GM23338 (cell line): ENCODE measurements around the gene PPP1R2. TPM values are rescaled to one million over a fixed set of nuclear protein-coding genes. Genes with fewer than 3 reads are reported as not detected.

Source experiments
- ATAC-seq: fragments of 200-7000 bp; cut with Tn5 transposase; 3 replicates; pipeline ENCODE4 v1.9.1; 2020
- DNase-seq: peaks from one replicate; pipeline ENCODE4 v3.0.0-alpha.2; 2015; ENCODE audit warnings: low spot score
- H2AFZ ChIP-seq: fragments of 200-600 bp; sonication (generic); 2 replicates; pipeline ENCODE4 v1.8.0; 2016; ENCODE audit warnings: antibody characterized with exemption, mild to moderate bottlenecking, moderate library complexity
- H3F3A ChIP-seq: fragments of 200-600 bp; sonication (generic); replicated peaks from 2 replicates; pipeline ENCODE4 v1.8.0; 2017; ENCODE audit warnings: antibody characterized with exemption, mixed run types, low read depth
- H3K27ac ChIP-seq: fragments of 200-600 bp; sonication (generic); 2 replicates; pipeline ENCODE4 v1.6.1; 2016; ENCODE audit warnings: low read depth
- H3K27me3 ChIP-seq: fragments of 200-600 bp; sonication (generic); 2 replicates; pipeline ENCODE4 v1.8.0; 2016; ENCODE audit warnings: mild to moderate bottlenecking, mixed run types, moderate library complexity; ENCODE audit not compliant: insufficient read depth
- H3K36me3 ChIP-seq: fragments of 200-600 bp; sonication (generic); 2 replicates; pipeline ENCODE4 v1.8.0; 2016; ENCODE audit warnings: mild to moderate bottlenecking; ENCODE audit not compliant: insufficient read depth
- H3K4me1 ChIP-seq: fragments of 200-600 bp; sonication (generic); 2 replicates; pipeline ENCODE4 v1.8.0; 2016; ENCODE audit warnings: mild to moderate bottlenecking, moderate library complexity; ENCODE audit not compliant: insufficient read depth
- H3K4me2 ChIP-seq: fragments of 200-600 bp; sonication (generic); 2 replicates; pipeline ENCODE4 v1.7.1; 2017; ENCODE audit warnings: mixed run types
- H3K4me3 ChIP-seq: fragments of 200-600 bp; sonication (generic); 2 replicates; pipeline ENCODE4 v1.6.1; 2016; ENCODE audit warnings: mixed run types
- H3K79me2 ChIP-seq: fragments of 200-600 bp; sonication (generic); replicated peaks from 2 replicates; pipeline ENCODE4 v1.8.0; 2017; ENCODE audit warnings: mild to moderate bottlenecking; ENCODE audit not compliant: insufficient read depth
- H3K9me2 ChIP-seq: fragments of 200-600 bp; sonication (generic); 2 replicates; pipeline ENCODE4 v1.8.0; 2017; ENCODE audit not compliant: insufficient read depth
- H4K20me1 ChIP-seq: fragments of 200-600 bp; sonication (generic); replicated peaks from 2 replicates; pipeline ENCODE4 v1.8.0; 2017; ENCODE audit warnings: mild to moderate bottlenecking; ENCODE audit not compliant: insufficient read depth
- H3K27ac Mint-ChIP-seq: 2 replicates; pipeline ENCODE4 v1.8.0; 2020; ENCODE audit warnings: inconsistent platforms, mild to moderate bottlenecking, moderate library complexity, mixed read lengths
- H3K27me3 Mint-ChIP-seq: 3 replicates; pipeline ENCODE4 v1.8.0; 2022; ENCODE audit warnings: low read depth, mild to moderate bottlenecking, moderate library complexity, mixed read lengths, inconsistent platforms; ENCODE audit not compliant: insufficient read depth, poor library complexity
- H3K36me3 Mint-ChIP-seq: 3 replicates; pipeline ENCODE4 v1.8.0; 2021; ENCODE audit warnings: low read depth, mild to moderate bottlenecking, inconsistent platforms, moderate library complexity, mixed read lengths
- H3K4me1 Mint-ChIP-seq: 3 replicates; pipeline ENCODE4 v1.8.0; 2020; ENCODE audit warnings: mild to moderate bottlenecking, inconsistent platforms, mixed read lengths
- H3K4me3 Mint-ChIP-seq: 3 replicates; pipeline ENCODE4 v1.8.0; 2021; ENCODE audit warnings: moderate library complexity, mild to moderate bottlenecking, inconsistent platforms, mixed read lengths
- H3K9me3 Mint-ChIP-seq: 3 replicates; pipeline ENCODE4 v1.8.0; 2020; ENCODE audit warnings: moderate library complexity, mild to moderate bottlenecking, inconsistent platforms, mixed read lengths
- CREB1 ChIP-seq: fragments of 250-450 bp; sonication (Bioruptor Pico); IDR thresholded peaks from 2 replicates; pipeline ENCODE4 v1.5.0; 2020; ENCODE audit warnings: low read depth, mild to moderate bottlenecking, moderate library complexity
- EZH2 ChIP-seq: fragments of 200-600 bp; sonication (generic); IDR thresholded peaks from one replicate; pipeline ENCODE4 v1.8.0; 2017; ENCODE audit warnings: antibody characterized with exemption, mild to moderate bottlenecking, low read depth; ENCODE audit not compliant: unreplicated experiment
- EZH2phosphoT487 ChIP-seq: fragments of 200-600 bp; sonication (generic); IDR thresholded peaks from one replicate; pipeline ENCODE4 v1.8.1; 2018; ENCODE audit warnings: antibody characterized with exemption; ENCODE audit not compliant: unreplicated experiment
- NANOG ChIP-seq: IDR thresholded peaks from 2 replicates; pipeline ENCODE4 v1.6.1; 2016; ENCODE audit warnings: antibody characterized with exemption, borderline replicate concordance
- POLR2AphosphoS5 ChIP-seq: IDR thresholded peaks from 2 replicates; pipeline ENCODE4 v1.6.1; 2016; ENCODE audit warnings: antibody characterized with exemption, low read depth
- STAT1 ChIP-seq: IDR thresholded peaks from one replicate; pipeline ENCODE4 v1.6.1; 2016; ENCODE audit warnings: antibody characterized with exemption; ENCODE audit not compliant: unreplicated experiment
- ZNF331 ChIP-seq: fragments of 250-450 bp; sonication (Bioruptor Pico); IDR thresholded peaks from 2 replicates; pipeline ENCODE4 v1.5.0; 2020; ENCODE audit warnings: low read depth, mild to moderate bottlenecking, moderate library complexity
- polyA plus RNA-seq: library from polyadenylated mRNA; unstranded; fragments of >200 nt; fragmentation: Nextera tagmentation; extraction: Ambion mirVana; gene quantifications from 2 replicates; pipeline ENCODE4 v1.2.1, GENCODE V29; 2016
- total RNA-seq: library from RNA; depleted of rRNA; stranded (reverse); fragments of >200 nt; shearing (Covaris generic); gene quantifications from 2 replicates; pipeline ENCODE4 v1.2.3, GENCODE V29; 2014
- TF ChIP-seq, protein P1 (sequence below): fragments of 250-450 bp; sonication (Bioruptor Pico); IDR thresholded peaks from 2 replicates; pipeline ENCODE4 v1.5.0; 2020; ENCODE audit warnings: mild to moderate bottlenecking, moderate library complexity

The PPP1R2 gene
- total and polyA plus RNA-seq, 2 experiments from 2014 or later: 45.9 to 46.8 TPM

DNA sequence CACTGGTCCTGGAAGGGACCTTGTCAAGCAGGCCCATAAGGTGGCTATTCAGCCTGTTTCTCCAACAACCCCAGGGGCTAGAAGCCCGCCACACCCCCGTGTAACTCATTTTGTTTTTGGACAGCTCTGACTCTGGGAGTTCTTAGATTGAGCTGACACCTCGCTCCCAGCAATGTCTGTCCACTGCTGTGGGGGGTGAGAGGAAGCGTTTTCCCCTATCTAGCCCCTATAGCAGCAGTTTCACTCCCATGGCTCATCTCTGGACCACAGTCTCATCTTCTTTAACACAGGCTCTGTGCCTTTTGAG lies 1.1 kb upstream of the PPP1R2 start:
- Mint-ChIP-seq H3K36me3 (no peaks in the 10 kb centered on the region), H3K27me3 (peaks cover 11% of the 10 kb centered on the region), H3K9me3 (no peaks in the 10 kb centered on the region), H3K27ac (no peak overlapping the region), H3K4me1 (peaks cover 44% of the 10 kb centered on the region), H3K4me3 (peak overlapping the region; percentile 86)
- no peaks in the 10 kb centered on the region for H3K36me3 ChIP-seq
- ATAC-seq (no peak), DNase-seq (no peak)
- TF ChIP-seq CREB1 (no peak), NANOG (no peak), EZH2phosphoT487 (no peak)
- peak overlapping the region; percentile 89 for H3K4me3 ChIP-seq
- peak overlapping the region; percentile 89 for H3K4me2 ChIP-seq
- peak overlapping the region; percentile 99 for H2AFZ ChIP-seq
- peaks cover 33% of the 10 kb centered on the region for H3K27me3 ChIP-seq
- H3F3A ChIP-seq: no peaks in the 10 kb centered on the region
- H3K27ac ChIP-seq: no peak overlapping the region
- H3K4me1 ChIP-seq: peaks cover 50% of the 10 kb centered on the region
- peaks cover 32% of the 10 kb centered on the region for H3K79me2 ChIP-seq
- peaks cover 9% of the 10 kb centered on the region; the same call in 1 of the 2 replicates for H4K20me1 ChIP-seq
- no peaks in the 10 kb centered on the region for H3K9me2 ChIP-seq

GRCh38 chr3:195543500-195544229 lies 540 bp upstream of the PPP1R2 start:
- peaks cover 45% of the 10 kb centered on the region for H3K4me1 ChIP-seq
- no peaks in the 10 kb centered on the region for H3K9me3 Mint-ChIP-seq
- peaks cover 37% of the 10 kb centered on the region for H3K79me2 ChIP-seq
- peaks cover 33% of the 10 kb centered on the region for H3K27me3 ChIP-seq
- H3F3A ChIP-seq: no peaks in the 10 kb centered on the region
- ATAC-seq (peak; percentile 55), DNase-seq (peak; percentile 50)
- H3K36me3 Mint-ChIP-seq: no peaks in the 10 kb centered on the region
- H3K4me3 Mint-ChIP-seq: peak overlapping the region; percentile 86
- peaks cover 40% of the 10 kb centered on the region for H3K4me1 Mint-ChIP-seq
- no peaks in the 10 kb centered on the region for H3K9me2 ChIP-seq
- H2AFZ ChIP-seq: peak overlapping the region; percentile 99
- peaks cover 9% of the 10 kb centered on the region; the same call in 1 of the 2 replicates for H4K20me1 ChIP-seq
- peaks cover 11% of the 10 kb centered on the region for H3K27me3 Mint-ChIP-seq
- no peak overlapping the region for H3K27ac ChIP-seq
- TF ChIP-seq STAT1: no peak
- TF ChIP-seq CREB1: peak; percentile 83
- no peaks in the 10 kb centered on the region for H3K36me3 ChIP-seq
- H3K4me2 ChIP-seq: peak overlapping the region; percentile 89
- peak overlapping the region; percentile 68; the same call in 1 of the 2 replicates for H3K27ac Mint-ChIP-seq
- peak overlapping the region; percentile 89 for H3K4me3 ChIP-seq

DNA sequence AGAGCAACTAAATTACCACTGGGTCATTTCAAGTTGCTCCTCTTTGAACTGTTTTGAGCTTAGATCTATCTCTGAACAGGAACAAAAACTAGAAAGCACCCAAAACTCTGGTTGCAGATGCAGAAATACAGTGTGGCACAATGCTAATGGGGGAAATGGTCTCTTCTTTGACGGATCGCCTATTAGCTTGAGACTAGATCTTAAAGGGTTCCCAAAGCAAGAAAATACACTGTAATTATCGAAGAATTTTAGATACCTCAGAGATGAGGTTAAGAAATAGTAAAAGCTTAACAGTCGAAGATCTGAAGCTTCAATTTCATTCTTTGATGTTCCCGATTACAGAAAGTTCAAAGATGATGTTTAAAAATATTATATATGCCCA lies 818 bp downstream of the PPP1R2 start:
- peaks cover 51% of the 10 kb centered on the region for H3K79me2 ChIP-seq
- H4K20me1 ChIP-seq: peaks cover 9% of the 10 kb centered on the region; the same call in 1 of the 2 replicates
- no peak overlapping the region for H3K27ac Mint-ChIP-seq
- TF ChIP-seq, protein P1, sequence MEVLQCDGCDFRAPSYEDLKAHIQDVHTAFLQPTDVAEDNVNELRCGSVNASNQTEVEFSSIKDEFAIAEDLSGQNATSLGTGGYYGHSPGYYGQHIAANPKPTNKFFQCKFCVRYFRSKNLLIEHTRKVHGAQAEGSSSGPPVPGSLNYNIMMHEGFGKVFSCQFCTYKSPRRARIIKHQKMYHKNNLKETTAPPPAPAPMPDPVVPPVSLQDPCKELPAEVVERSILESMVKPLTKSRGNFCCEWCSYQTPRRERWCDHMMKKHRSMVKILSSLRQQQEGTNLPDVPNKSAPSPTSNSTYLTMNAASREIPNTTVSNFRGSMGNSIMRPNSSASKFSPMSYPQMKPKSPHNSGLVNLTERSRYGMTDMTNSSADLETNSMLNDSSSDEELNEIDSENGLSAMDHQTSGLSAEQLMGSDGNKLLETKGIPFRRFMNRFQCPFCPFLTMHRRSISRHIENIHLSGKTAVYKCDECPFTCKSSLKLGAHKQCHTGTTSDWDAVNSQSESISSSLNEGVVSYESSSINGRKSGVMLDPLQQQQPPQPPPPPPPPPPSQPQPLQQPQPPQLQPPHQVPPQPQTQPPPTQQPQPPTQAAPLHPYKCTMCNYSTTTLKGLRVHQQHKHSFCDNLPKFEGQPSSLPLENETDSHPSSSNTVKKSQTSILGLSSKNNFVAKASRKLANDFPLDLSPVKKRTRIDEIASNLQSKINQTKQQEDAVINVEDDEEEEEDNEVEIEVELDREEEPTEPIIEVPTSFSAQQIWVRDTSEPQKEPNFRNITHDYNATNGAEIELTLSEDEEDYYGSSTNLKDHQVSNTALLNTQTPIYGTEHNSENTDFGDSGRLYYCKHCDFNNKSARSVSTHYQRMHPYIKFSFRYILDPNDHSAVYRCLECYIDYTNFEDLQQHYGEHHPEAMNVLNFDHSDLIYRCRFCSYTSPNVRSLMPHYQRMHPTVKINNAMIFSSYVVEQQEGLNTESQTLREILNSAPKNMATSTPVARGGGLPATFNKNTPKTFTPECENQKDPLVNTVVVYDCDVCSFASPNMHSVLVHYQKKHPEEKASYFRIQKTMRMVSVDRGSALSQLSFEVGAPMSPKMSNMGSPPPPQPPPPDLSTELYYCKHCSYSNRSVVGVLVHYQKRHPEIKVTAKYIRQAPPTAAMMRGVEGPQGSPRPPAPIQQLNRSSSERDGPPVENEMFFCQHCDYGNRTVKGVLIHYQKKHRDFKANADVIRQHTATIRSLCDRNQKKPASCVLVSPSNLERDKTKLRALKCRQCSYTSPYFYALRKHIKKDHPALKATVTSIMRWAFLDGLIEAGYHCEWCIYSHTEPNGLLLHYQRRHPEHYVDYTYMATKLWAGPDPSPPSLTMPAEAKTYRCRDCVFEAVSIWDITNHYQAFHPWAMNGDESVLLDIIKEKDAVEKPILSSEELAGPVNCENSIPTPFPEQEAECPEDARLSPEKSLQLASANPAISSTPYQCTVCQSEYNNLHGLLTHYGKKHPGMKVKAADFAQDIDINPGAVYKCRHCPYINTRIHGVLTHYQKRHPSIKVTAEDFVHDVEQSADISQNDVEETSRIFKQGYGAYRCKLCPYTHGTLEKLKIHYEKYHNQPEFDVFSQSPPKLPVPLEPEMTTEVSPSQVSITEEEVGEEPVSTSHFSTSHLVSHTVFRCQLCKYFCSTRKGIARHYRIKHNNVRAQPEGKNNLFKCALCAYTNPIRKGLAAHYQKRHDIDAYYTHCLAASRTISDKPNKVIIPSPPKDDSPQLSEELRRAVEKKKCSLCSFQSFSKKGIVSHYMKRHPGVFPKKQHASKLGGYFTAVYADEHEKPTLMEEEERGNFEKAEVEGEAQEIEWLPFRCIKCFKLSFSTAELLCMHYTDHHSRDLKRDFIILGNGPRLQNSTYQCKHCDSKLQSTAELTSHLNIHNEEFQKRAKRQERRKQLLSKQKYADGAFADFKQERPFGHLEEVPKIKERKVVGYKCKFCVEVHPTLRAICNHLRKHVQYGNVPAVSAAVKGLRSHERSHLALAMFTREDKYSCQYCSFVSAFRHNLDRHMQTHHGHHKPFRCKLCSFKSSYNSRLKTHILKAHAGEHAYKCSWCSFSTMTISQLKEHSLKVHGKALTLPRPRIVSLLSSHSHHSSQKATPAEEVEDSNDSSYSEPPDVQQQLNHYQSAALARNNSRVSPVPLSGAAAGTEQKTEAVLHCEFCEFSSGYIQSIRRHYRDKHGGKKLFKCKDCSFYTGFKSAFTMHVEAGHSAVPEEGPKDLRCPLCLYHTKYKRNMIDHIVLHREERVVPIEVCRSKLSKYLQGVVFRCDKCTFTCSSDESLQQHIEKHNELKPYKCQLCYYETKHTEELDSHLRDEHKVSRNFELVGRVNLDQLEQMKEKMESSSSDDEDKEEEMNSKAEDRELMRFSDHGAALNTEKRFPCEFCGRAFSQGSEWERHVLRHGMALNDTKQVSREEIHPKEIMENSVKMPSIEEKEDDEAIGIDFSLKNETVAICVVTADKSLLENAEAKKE: no peak
- TF ChIP-seq POLR2AphosphoS5 (no peak), EZH2 (no peak), ZNF331 (no peak)

More for the DNA sequence above, 818 bp downstream of the PPP1R2 start:
- H3K4me2 ChIP-seq: peak overlapping the region; percentile 89
- H3K4me3 ChIP-seq: peak overlapping the region; percentile 89
- H2AFZ ChIP-seq: 0 out of 2 replicates have a peak overlapping the region, but pooled peaks have one; percentile 75
- no peak overlapping the region for H3K27ac ChIP-seq
- no peaks in the 10 kb centered on the region for H3F3A ChIP-seq
- ATAC-seq: no peak
- Mint-ChIP-seq H3K27me3 (peaks cover 11% of the 10 kb centered on the region), H3K9me3 (no peaks in the 10 kb centered on the region), H3K36me3 (no peaks in the 10 kb centered on the region), H3K4me1 (peaks cover 30% of the 10 kb centered on the region; the same call in 2 of the 3 replicates), H3K4me3 (peak overlapping the region; percentile 86)
- no peak for DNase-seq
- no peaks in the 10 kb centered on the region for H3K36me3 ChIP-seq
- H3K4me1 ChIP-seq: peaks cover 33% of the 10 kb centered on the region
- no peaks in the 10 kb centered on the region for H3K9me2 ChIP-seq
- peaks cover 33% of the 10 kb centered on the region for H3K27me3 ChIP-seq
